Caco-2 (cell line): ENCODE results near the gene C22orf39. TPM values are rescaled to one million over a fixed set of nuclear protein-coding genes. Genes with fewer than 3 reads are reported as not detected.

ENCODE experiments used
- BruUV-seq: library from RNA; stranded (reverse); fragments of 400-500 nt; replicated peaks from 2 replicates; lab custom pipeline; 2021; lab: Mats Ljungman, UMichigan
- CTCF ChIA-PET: fragments of 300-600 bp; sonication (Branson Sonifier 250); formaldehyde crosslinking; loops from one replicate; lab custom pipeline; 2022; ENCODE audit warnings: antibody characterized with exemption; lab: Charles Lee
- POLR2A ChIA-PET: fragments of 300-600 bp; sonication (Branson Sonifier 250); formaldehyde crosslinking; loops from one replicate; lab custom pipeline; 2022; ENCODE audit warnings: antibody characterized with exemption; lab: Charles Lee
- DNase-seq, 2 experiments: peaks; one replicate each; pipeline versions ENCODE4 v3.0.0 to v3.0.0-alpha.2; 2020 to 2022
- H3K27me3 ChIP-seq: replicated peaks from 2 replicates; pipeline ENCODE4 v1.6.0; 2011; ENCODE audit warnings: low read length; ENCODE audit not compliant: control insufficient read depth, insufficient read depth
- H3K36me3 ChIP-seq: 2 replicates; pipeline ENCODE4 v1.5.1; 2011; ENCODE audit warnings: low read length; ENCODE audit not compliant: control insufficient read depth, insufficient read depth
- H3K4me1 ChIP-seq: fragments of 250-450 bp; sonication (Bioruptor Pico); 2 replicates; pipeline ENCODE4 v1.5.1; 2020; ENCODE audit warnings: mild to moderate bottlenecking
- H3K4me3 ChIP-seq: 2 replicates; pipeline ENCODE4 v1.5.1; 2011; ENCODE audit warnings: low read depth, mild to moderate bottlenecking, control low read depth, low read length
- H3K9me3 ChIP-seq: fragments of 250-450 bp; sonication (Bioruptor Pico); 2 replicates; pipeline ENCODE4 v1.5.1; 2020; ENCODE audit warnings: mild to moderate bottlenecking, moderate library complexity
- H3K27ac Mint-ChIP-seq: one replicate; pipeline ENCODE4 v1.8.0; 2022; ENCODE audit warnings: mixed read lengths; ENCODE audit not compliant: unreplicated experiment
- H3K27me3 Mint-ChIP-seq: one replicate; pipeline ENCODE4 v1.8.0; 2022; ENCODE audit warnings: mixed read lengths; ENCODE audit not compliant: insufficient read depth, unreplicated experiment
- H3K36me3 Mint-ChIP-seq: one replicate; pipeline ENCODE4 v1.8.0; 2022; ENCODE audit warnings: mild to moderate bottlenecking, mixed read lengths; ENCODE audit not compliant: insufficient read depth, unreplicated experiment
- H3K4me1 Mint-ChIP-seq: one replicate; pipeline ENCODE4 v1.8.0; 2022; ENCODE audit warnings: low read depth, mixed read lengths; ENCODE audit not compliant: unreplicated experiment
- H3K4me3 Mint-ChIP-seq: one replicate; pipeline ENCODE4 v1.8.0; 2022; ENCODE audit warnings: mild to moderate bottlenecking, moderate library complexity, mixed read lengths; ENCODE audit not compliant: unreplicated experiment
- H3K9me3 Mint-ChIP-seq: one replicate; pipeline ENCODE4 v1.8.0; 2022; ENCODE audit warnings: mixed read lengths; ENCODE audit not compliant: unreplicated experiment
- CTCF ChIP-seq, 2 experiments: fragments of 200-600 bp in 1 of 2; IDR thresholded peaks; 1 replicate in 1 of 2; 2 replicates in 1 of 2; pipeline versions ENCODE4 v1.5.1 to v1.8.0; 2011 to 2022; ENCODE audit warnings: antibody characterized with exemption in 1 of 2, control low read depth in 1 of 2, inconsistent platforms in 1 of 2, low read depth in 1 of 2, low read length in 1 of 2, mild to moderate bottlenecking in 1 of 2, moderate library complexity in 1 of 2; ENCODE audit not compliant: insufficient read depth in 1 of 2, severe bottlenecking in 1 of 2, unreplicated experiment in 1 of 2
- intact Hi-C: fragments of 100-400 bp; cut with micrococcal nuclease; formaldehyde crosslinking; loops from one replicate; pipeline ENCODE4 v1.10.0; 2022; ENCODE audit not compliant: unreplicated experiment
- total RNA-seq: library from RNA; stranded (reverse); gene quantifications from 2 replicates; pipeline ENCODE4 v1.2.3, GENCODE V29; 2022

C22orf39 gene
- total RNA-seq, 1 experiment from 2014 or later = 36.1 TPM

- Mint-ChIP-seq H3K4me1 (no peaks in the 10 kb centered on the region), H3K9me3 (no peaks in the 10 kb centered on the region), H3K27me3 (no peaks in the 10 kb centered on the region), H3K4me3 (no peak overlapping the region), H3K36me3 (peaks cover 59% of the 10 kb centered on the region), H3K27ac (no peak overlapping the region)
- Histone ChIP-seq H3K4me1 (no peaks in the 10 kb centered on the region), H3K27me3 (no peaks in the 10 kb centered on the region), H3K4me3 (no peak overlapping the region), H3K36me3 (peaks cover 5% of the 10 kb centered on the region), H3K9me3 (no peaks in the 10 kb centered on the region)
- intact Hi-C loops = loop anchor here (10.0 kb wide), 1 partner anchor 165 kb away; no protein-coding TSS in a partner anchor
- no TSS peak for BruUV-seq
- TF ChIP-seq CTCF (IDR thresholded peaks at IDR 0.05; ENCODE audit: insufficient read depth in 1 of 2, low read depth in 1 of 2, low read length in 1 of 2, severe bottlenecking in 1 of 2, unreplicated experiment in 1 of 2) = no peak
- ChIA-PET CTCF (no interaction called here), POLR2A (no interaction called here)
- DNase-seq = no peak
Measured at GRCh38 chr22:19470010-19470409, 22.5 kb upstream of the C22orf39 start.

- no peaks in the 10 kb centered on the region for H3K4me1 ChIP-seq
- H3K27me3 Mint-ChIP-seq = no peaks in the 10 kb centered on the region
- ChIA-PET POLR2A (no interaction called here), CTCF (no interaction called here)
- intact Hi-C loops = no loop called here
- H3K27ac Mint-ChIP-seq = no peak overlapping the region
- H3K9me3 ChIP-seq = no peaks in the 10 kb centered on the region
- H3K4me1 Mint-ChIP-seq = no peaks in the 10 kb centered on the region
- no peaks in the 10 kb centered on the region for H3K9me3 Mint-ChIP-seq
- no TSS peak for BruUV-seq
- no peak for TF ChIP-seq CTCF (IDR thresholded peaks at IDR 0.05; ENCODE audit: insufficient read depth in 1 of 2, low read depth in 1 of 2, low read length in 1 of 2, severe bottlenecking in 1 of 2, unreplicated experiment in 1 of 2)
- H3K36me3 ChIP-seq = peaks cover 6% of the 10 kb centered on the region
- no peak for DNase-seq
- H3K4me3 Mint-ChIP-seq = no peak overlapping the region
- peaks cover 60% of the 10 kb centered on the region for H3K36me3 Mint-ChIP-seq
- no peak overlapping the region for H3K4me3 ChIP-seq
- H3K27me3 ChIP-seq = no peaks in the 10 kb centered on the region
Measured at GRCh38 chr22:19469421-19469820, 21.9 kb upstream of the C22orf39 start.

GRCh38 chr22:19467912-19468311 lies 20.4 kb upstream of the C22orf39 start:
- intact Hi-C loops = no loop called here
- Histone ChIP-seq H3K27me3 (no peaks in the 10 kb centered on the region), H3K4me1 (no peaks in the 10 kb centered on the region), H3K9me3 (no peaks in the 10 kb centered on the region), H3K36me3 (peaks cover 6% of the 10 kb centered on the region), H3K4me3 (no peak overlapping the region)
- no peak overlapping the region for H3K27ac Mint-ChIP-seq
- H3K27me3 Mint-ChIP-seq = no peaks in the 10 kb centered on the region
- TF ChIP-seq CTCF (IDR thresholded peaks at IDR 0.05; ENCODE audit: insufficient read depth in 1 of 2, low read depth in 1 of 2, low read length in 1 of 2, severe bottlenecking in 1 of 2, unreplicated experiment in 1 of 2) = no peak
- no TSS peak for BruUV-seq
- ChIA-PET CTCF (no interaction called here), POLR2A (no interaction called here)
- no peaks in the 10 kb centered on the region for H3K9me3 Mint-ChIP-seq
- H3K36me3 Mint-ChIP-seq = peaks cover 59% of the 10 kb centered on the region
- DNase-seq = no peak
- no peak overlapping the region for H3K4me3 Mint-ChIP-seq
- no peaks in the 10 kb centered on the region for H3K4me1 Mint-ChIP-seq
